ENCODE results near the gene TCP11.

Gene TCP11

DNA sequence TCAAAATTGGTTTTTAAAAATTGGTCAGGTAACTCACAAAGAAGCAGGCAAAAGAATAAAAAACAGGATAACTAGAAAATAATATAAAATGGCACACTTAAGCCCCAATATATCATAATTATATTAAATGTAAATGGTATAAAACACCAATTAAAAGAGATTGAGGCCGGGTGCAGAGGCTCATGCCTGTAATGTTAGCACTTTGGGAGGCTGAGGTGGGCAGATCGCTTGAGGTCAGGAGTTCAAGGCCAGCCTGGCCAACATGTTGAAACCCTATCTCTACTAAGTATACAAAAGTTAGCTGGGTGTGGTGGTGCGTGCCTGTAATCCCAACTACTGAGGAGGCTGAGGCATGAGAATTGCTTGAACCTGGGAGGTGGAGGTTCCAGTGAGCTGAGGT is 36.1 kb downstream of the TCP11 start:
- Histone ChIP-seq H3K4me1 (ENCODE audit: control insufficient read depth, insufficient read depth, low read length, poor library complexity, severe bottlenecking) (no peaks in the 10 kb centered on the region), H3K4me3 (ENCODE audit: insufficient read depth, low read depth, low read length, poor library complexity, severe bottlenecking) (no peak overlapping the region), H3K9me3 (ENCODE audit: control insufficient read depth, low read length) (no peaks in the 10 kb centered on the region), H3K27me3 (replicated peaks; ENCODE audit: control insufficient read depth, insufficient read depth, low read length, poor library complexity, severe bottlenecking) (no peaks in the 10 kb centered on the region), H3K27ac (ENCODE audit: insufficient read depth, low read length, poor library complexity, severe bottlenecking) (no peak overlapping the region), H3K36me3 (ENCODE audit: control insufficient read depth, insufficient read depth, low read length) (no peaks in the 10 kb centered on the region)
- no peak for DNase-seq

DNA sequence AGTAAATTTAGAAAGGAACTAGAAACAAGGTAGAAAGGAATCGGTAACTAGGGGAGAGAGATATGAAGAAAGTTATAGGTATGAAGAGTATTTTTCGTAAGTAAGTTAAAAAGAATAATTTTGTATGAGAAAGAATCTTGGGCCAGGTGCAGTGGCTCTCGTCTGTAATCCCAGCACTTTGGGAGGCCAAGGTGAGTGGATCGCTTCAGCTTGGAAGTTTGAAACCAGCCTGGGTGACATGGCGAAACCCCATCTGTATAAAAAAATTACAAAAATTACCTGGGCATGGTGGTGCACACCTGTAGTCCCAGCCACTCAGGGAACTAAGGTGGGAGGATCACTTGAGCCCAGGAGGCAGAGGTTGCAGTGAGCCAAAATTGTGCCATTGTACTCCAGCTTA is 42.0 kb downstream of the TCP11 start:
- Histone ChIP-seq H3K4me3 (ENCODE audit: insufficient read depth, low read depth, low read length, poor library complexity, severe bottlenecking) (no peak overlapping the region), H3K4me1 (ENCODE audit: control insufficient read depth, insufficient read depth, low read length, poor library complexity, severe bottlenecking) (no peaks in the 10 kb centered on the region), H3K9me3 (ENCODE audit: control insufficient read depth, low read length) (no peaks in the 10 kb centered on the region), H3K27ac (ENCODE audit: insufficient read depth, low read length, poor library complexity, severe bottlenecking) (no peak overlapping the region), H3K36me3 (ENCODE audit: control insufficient read depth, insufficient read depth, low read length) (no peaks in the 10 kb centered on the region), H3K27me3 (replicated peaks; ENCODE audit: control insufficient read depth, insufficient read depth, low read length, poor library complexity, severe bottlenecking) (no peaks in the 10 kb centered on the region)
- no peak for DNase-seq

DNA sequence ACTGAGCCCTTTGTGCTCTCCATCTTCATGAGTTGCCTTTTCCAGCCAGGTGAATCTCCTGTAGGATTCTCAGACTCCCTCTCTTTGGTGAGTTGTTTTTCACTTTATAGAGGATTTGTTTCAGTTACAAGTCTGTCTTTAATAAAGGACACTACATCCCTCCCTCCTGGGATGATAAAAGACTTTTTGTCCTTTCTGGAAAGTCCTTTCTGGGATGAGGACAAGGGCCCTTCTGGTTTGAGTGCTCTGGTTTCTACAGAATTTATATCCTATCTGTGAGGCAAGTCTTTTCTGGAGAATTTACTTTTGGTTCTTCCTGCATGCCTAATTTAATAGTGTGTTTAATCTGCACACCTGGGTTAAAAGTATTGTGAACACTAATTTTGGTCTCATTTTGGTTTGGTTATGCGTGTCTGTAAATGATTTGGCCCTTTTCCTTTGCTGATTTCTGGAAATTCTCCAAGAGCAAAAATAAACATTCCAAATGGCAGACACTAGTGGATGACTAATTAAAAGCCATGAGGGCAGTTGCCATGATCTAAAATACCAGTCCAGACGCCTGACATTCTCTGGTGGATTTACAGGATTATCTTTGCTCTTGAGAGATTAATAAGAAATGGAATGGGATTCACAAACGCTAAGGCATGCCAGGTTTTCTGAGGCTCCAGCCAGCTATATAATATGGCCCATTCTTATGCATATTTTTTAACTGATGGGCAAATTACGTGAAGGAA is 44.8 kb downstream of the TCP11 start:
- DNase-seq = no peak
- Histone ChIP-seq H3K4me1 (ENCODE audit: control insufficient read depth, insufficient read depth, low read length, poor library complexity, severe bottlenecking) (no peaks in the 10 kb centered on the region), H3K4me3 (ENCODE audit: insufficient read depth, low read depth, low read length, poor library complexity, severe bottlenecking) (no peak overlapping the region), H3K27ac (ENCODE audit: insufficient read depth, low read length, poor library complexity, severe bottlenecking) (no peak overlapping the region), H3K9me3 (ENCODE audit: control insufficient read depth, low read length) (no peaks in the 10 kb centered on the region), H3K27me3 (replicated peaks; ENCODE audit: control insufficient read depth, insufficient read depth, low read length, poor library complexity, severe bottlenecking) (no peaks in the 10 kb centered on the region), H3K36me3 (ENCODE audit: control insufficient read depth, insufficient read depth, low read length) (no peaks in the 10 kb centered on the region)

DNA sequence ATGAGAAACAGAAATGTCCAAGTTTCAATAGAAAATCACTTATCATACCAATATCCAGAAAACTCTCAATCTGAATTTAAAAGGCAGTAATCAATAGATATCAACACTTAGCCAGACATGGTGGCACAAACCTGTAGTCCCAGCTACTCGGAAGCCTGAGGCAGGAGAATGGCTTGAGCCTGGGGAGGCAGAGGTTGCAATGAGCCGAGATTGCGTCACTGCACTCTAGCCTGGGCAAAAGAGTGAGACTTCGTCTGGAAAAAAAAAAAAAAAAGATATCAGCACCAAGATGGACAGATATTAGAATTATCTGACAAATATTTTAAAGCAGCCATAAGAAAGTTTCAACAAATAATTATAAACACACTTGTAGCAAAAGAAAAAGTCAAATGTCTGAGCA is 47.0 kb downstream of the TCP11 start:
- H3K27me3 ChIP-seq (replicated peaks; ENCODE audit: control insufficient read depth, insufficient read depth, low read length, poor library complexity, severe bottlenecking) = no peaks in the 10 kb centered on the region
- no peaks in the 10 kb centered on the region for H3K9me3 ChIP-seq (ENCODE audit: control insufficient read depth, low read length)
- no peak overlapping the region for H3K4me3 ChIP-seq (ENCODE audit: insufficient read depth, low read depth, low read length, poor library complexity, severe bottlenecking)
- no peak for DNase-seq
- no peak overlapping the region for H3K27ac ChIP-seq (ENCODE audit: insufficient read depth, low read length, poor library complexity, severe bottlenecking)
- H3K4me1 ChIP-seq (ENCODE audit: control insufficient read depth, insufficient read depth, low read length, poor library complexity, severe bottlenecking) = no peaks in the 10 kb centered on the region
- H3K36me3 ChIP-seq (ENCODE audit: control insufficient read depth, insufficient read depth, low read length) = no peaks in the 10 kb centered on the region

DNA sequence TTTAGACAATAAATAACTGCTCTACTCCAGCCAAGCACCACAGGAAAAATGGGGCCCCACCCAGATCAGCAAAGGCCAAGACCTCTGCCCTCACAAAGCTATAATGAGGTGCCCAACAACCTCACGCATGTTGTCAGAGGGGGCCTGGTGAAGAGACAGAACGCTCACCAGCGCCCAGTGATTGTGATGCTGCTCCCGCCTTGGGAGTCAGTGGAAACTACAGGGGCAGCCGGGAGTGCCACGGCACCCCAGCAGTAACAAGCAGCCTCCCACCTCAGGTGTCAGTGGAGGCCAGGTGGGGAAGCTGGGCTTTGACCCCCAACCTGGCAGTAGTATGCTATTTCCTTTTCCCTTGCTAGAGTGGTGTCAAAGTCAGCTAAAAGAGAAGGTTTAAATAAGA is 47.4 kb downstream of the TCP11 start:
- Histone ChIP-seq H3K4me3 (ENCODE audit: insufficient read depth, low read depth, low read length, poor library complexity, severe bottlenecking) (no peak overlapping the region), H3K36me3 (ENCODE audit: control insufficient read depth, insufficient read depth, low read length) (peaks cover 2% of the 10 kb centered on the region), H3K27me3 (replicated peaks; ENCODE audit: control insufficient read depth, insufficient read depth, low read length, poor library complexity, severe bottlenecking) (no peaks in the 10 kb centered on the region), H3K27ac (ENCODE audit: insufficient read depth, low read length, poor library complexity, severe bottlenecking) (no peak overlapping the region), H3K9me3 (ENCODE audit: control insufficient read depth, low read length) (no peaks in the 10 kb centered on the region), H3K4me1 (ENCODE audit: control insufficient read depth, insufficient read depth, low read length, poor library complexity, severe bottlenecking) (no peaks in the 10 kb centered on the region)
- no peak for DNase-seq

DNA sequence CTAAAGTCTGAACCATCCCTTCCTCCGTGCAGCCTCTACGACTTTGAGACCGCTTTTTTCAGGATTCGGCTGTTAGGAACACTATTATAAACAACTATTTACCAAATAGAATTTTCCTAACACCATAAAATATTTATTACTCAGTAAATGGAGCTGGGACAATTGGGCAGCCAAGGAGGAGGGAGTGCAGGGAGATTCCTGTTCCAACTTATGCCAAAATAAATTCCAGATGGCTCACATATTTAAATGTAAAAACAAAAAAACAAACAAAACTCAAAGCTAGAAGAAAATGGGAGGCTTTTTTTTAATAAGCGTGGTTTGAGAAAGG is 48.1 kb downstream of the TCP11 start:
- Histone ChIP-seq H3K4me1 (ENCODE audit: control insufficient read depth, insufficient read depth, low read length, poor library complexity, severe bottlenecking) (no peaks in the 10 kb centered on the region), H3K4me3 (ENCODE audit: insufficient read depth, low read depth, low read length, poor library complexity, severe bottlenecking) (no peak overlapping the region), H3K9me3 (ENCODE audit: control insufficient read depth, low read length) (no peaks in the 10 kb centered on the region), H3K36me3 (ENCODE audit: control insufficient read depth, insufficient read depth, low read length) (peaks cover 9% of the 10 kb centered on the region), H3K27me3 (replicated peaks; ENCODE audit: control insufficient read depth, insufficient read depth, low read length, poor library complexity, severe bottlenecking) (no peaks in the 10 kb centered on the region), H3K27ac (ENCODE audit: insufficient read depth, low read length, poor library complexity, severe bottlenecking) (no peak overlapping the region)
- no peak for DNase-seq

DNA sequence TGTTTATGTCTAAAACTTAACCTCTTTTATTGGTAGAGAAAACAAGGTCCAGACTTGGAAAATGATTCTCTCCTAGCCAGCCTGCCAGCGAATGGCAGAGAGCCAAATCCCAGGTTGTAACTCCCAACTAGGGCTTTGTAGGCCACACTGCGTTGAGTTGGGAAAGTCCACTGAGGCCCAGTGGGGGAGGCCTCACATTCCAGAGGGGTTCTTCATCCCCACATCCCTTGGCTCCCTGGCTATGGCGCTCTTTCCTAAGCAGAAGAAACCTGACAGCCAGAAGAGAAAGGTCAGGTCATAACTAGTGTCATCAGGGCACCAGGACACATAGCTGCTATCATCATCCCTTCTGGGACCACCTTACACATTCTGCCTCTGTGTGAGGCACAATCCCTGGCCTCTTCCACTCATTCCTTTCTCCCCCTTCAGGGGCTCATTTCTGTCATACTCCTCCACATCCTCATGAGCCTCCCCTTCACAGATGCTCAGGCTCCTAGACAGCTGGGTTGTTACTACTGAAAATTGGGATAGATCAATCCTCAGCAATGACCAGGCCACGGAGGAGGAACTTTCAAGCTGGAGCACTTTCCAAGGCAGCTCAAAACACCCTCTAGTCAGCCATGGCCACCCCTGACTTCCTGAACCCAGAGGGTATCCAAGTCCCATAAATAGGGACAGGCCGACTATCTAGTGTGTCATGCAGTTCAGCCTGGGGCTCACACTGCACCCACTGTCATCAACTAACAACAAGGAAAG is 48.6 kb downstream of the TCP11 start:
- H3K27me3 ChIP-seq (replicated peaks; ENCODE audit: control insufficient read depth, insufficient read depth, low read length, poor library complexity, severe bottlenecking) = no peaks in the 10 kb centered on the region
- no peak overlapping the region for H3K4me3 ChIP-seq (ENCODE audit: insufficient read depth, low read depth, low read length, poor library complexity, severe bottlenecking)
- peaks cover 14% of the 10 kb centered on the region for H3K36me3 ChIP-seq (ENCODE audit: control insufficient read depth, insufficient read depth, low read length)
- H3K4me1 ChIP-seq (ENCODE audit: control insufficient read depth, insufficient read depth, low read length, poor library complexity, severe bottlenecking) = no peaks in the 10 kb centered on the region
- no peaks in the 10 kb centered on the region for H3K9me3 ChIP-seq (ENCODE audit: control insufficient read depth, low read length)
- H3K27ac ChIP-seq (ENCODE audit: insufficient read depth, low read length, poor library complexity, severe bottlenecking) = no peak overlapping the region
- no peak for DNase-seq

DNA sequence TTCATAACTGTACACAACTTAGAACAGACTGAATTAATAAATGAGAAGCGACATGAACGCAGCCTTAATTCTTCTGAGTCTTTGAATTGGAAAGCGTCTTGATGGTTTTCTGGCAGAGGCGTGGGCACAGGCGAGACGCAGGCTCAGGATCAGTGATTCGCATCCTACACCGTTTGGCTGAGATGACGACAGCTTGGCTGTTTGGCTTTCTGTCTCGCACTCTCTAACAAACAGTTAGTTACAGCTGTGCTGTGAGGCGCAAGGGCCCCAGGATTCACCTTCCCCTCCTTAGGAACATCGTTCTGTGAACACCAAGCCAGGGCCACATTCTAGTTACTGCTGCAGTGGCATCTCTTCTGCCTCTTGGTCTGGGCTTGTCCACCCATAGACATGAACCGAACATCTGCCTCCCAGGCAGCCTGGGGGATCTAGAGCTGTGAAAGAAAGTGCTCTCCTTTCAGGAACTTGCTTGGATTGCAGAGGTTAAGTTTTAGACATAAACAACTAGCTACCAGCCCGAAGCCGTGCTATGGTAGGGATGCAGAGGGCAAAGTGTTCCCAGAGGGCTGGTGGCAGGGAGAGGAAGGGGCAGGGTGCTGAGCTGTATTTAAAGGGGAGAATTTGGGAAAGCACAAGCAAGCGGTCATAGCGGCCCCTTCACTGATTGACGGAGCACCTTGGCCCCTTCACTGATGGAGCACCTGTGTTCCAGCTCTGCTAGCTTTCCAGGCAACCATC is 49.6 kb downstream of the TCP11 start:
- H3K4me3 ChIP-seq (ENCODE audit: insufficient read depth, low read depth, low read length, poor library complexity, severe bottlenecking) = no peak overlapping the region
- peaks cover 24% of the 10 kb centered on the region for H3K36me3 ChIP-seq (ENCODE audit: control insufficient read depth, insufficient read depth, low read length)
- H3K27ac ChIP-seq (ENCODE audit: insufficient read depth, low read length, poor library complexity, severe bottlenecking) = no peak overlapping the region
- H3K27me3 ChIP-seq (replicated peaks; ENCODE audit: control insufficient read depth, insufficient read depth, low read length, poor library complexity, severe bottlenecking) = no peaks in the 10 kb centered on the region
- DNase-seq = no peak
- no peaks in the 10 kb centered on the region for H3K4me1 ChIP-seq (ENCODE audit: control insufficient read depth, insufficient read depth, low read length, poor library complexity, severe bottlenecking)
- no peaks in the 10 kb centered on the region for H3K9me3 ChIP-seq (ENCODE audit: control insufficient read depth, low read length)

DNA sequence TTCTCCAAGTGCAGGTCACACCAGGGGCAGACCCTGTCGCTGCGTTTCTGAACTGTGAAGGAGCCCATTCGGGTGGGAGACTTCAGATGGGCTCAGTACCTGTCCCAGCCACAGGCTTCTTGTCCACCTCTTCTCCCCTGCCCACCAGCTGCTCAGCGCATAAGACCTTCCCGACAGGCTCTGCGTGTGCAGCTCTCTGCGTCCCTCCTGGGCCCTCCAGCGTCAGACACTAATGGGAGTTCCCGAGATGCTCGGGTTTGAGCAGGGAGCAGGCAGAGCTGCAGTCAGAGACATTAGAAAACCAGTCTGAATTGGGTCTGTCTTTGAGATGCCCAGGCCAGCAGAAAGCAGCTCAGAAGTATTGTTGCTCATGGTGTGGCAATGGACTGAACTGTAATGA is 50.4 kb downstream of the TCP11 start:
- H3K9me3 ChIP-seq (ENCODE audit: control insufficient read depth, low read length) = no peaks in the 10 kb centered on the region
- no peaks in the 10 kb centered on the region for H3K4me1 ChIP-seq (ENCODE audit: control insufficient read depth, insufficient read depth, low read length, poor library complexity, severe bottlenecking)
- no peak overlapping the region for H3K4me3 ChIP-seq (ENCODE audit: insufficient read depth, low read depth, low read length, poor library complexity, severe bottlenecking)
- H3K36me3 ChIP-seq (ENCODE audit: control insufficient read depth, insufficient read depth, low read length) = peaks cover 31% of the 10 kb centered on the region
- H3K27ac ChIP-seq (ENCODE audit: insufficient read depth, low read length, poor library complexity, severe bottlenecking) = no peak overlapping the region
- no peak for DNase-seq
- H3K27me3 ChIP-seq (replicated peaks; ENCODE audit: control insufficient read depth, insufficient read depth, low read length, poor library complexity, severe bottlenecking) = no peaks in the 10 kb centered on the region

DNA sequence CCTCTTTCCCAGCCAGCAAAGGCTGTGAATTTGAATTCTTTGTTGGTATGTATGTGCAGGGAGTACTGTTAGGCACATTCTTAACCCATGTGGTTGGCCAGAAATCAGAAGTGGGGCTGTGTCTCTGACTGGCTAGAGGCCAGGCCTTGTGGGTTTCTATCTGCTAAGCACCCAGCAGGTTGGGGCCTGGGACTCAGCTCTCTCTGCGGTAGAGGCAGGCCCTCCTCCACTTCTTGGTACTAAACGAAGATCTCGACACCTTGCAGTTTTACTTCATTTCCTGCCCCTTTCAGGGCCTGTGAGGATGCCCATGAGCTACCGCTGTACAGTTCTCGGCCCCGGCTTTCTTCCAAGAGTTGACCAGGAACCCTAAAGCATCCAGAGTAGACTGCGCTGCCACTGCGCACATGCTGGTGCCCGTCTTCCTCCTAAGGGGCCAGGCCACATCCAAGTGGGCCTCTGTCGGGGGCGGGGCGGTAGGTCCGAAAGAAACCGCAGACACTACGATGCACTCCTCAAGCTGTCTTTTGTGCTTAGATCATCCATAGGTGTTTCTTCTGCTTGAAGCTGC is 51.1 kb downstream of the TCP11 start:
- no peak overlapping the region for H3K4me3 ChIP-seq (ENCODE audit: insufficient read depth, low read depth, low read length, poor library complexity, severe bottlenecking)
- no peaks in the 10 kb centered on the region for H3K27me3 ChIP-seq (replicated peaks; ENCODE audit: control insufficient read depth, insufficient read depth, low read length, poor library complexity, severe bottlenecking)
- no peak for DNase-seq
- H3K9me3 ChIP-seq (ENCODE audit: control insufficient read depth, low read length) = no peaks in the 10 kb centered on the region
- no peak overlapping the region for H3K27ac ChIP-seq (ENCODE audit: insufficient read depth, low read length, poor library complexity, severe bottlenecking)
- peaks cover 35% of the 10 kb centered on the region for H3K36me3 ChIP-seq (ENCODE audit: control insufficient read depth, insufficient read depth, low read length)
- no peaks in the 10 kb centered on the region for H3K4me1 ChIP-seq (ENCODE audit: control insufficient read depth, insufficient read depth, low read length, poor library complexity, severe bottlenecking)
